Loucy (cell line): ENCODE measurements around the gene FBRS.
A peak's percentile ranks its signal among the peaks of the same experiment; 100 is the strongest.

Experiments
- H2AFZ ChIP-seq: fragments of 200-600 bp; sonication (generic); 2 replicates; pipeline ENCODE4 v1.6.0; 2016; ENCODE audit warnings: antibody characterized with exemption, mild to moderate bottlenecking, low read length, moderate library complexity
- H3F3A ChIP-seq: fragments of 200-600 bp; 2 replicates; pipeline ENCODE4 v1.6.0; 2016; ENCODE audit warnings: antibody characterized with exemption, low read depth, mild to moderate bottlenecking
- H3K27me3 ChIP-seq: fragments of 200-600 bp; sonication (generic); 2 replicates; pipeline ENCODE4 v1.6.1; 2014; ENCODE audit warnings: low read length, mild to moderate bottlenecking; ENCODE audit not compliant: insufficient read depth, poor library complexity, severe bottlenecking
- H3K36me3 ChIP-seq: fragments of 200-600 bp; sonication (generic); 2 replicates; pipeline ENCODE4 v1.6.1; 2016; ENCODE audit warnings: low read length; ENCODE audit not compliant: insufficient read depth
- H3K4me1 ChIP-seq: fragments of 200-600 bp; sonication (generic); 2 replicates; pipeline ENCODE4 v1.5.1; 2014; ENCODE audit warnings: low read length, mild to moderate bottlenecking; ENCODE audit not compliant: insufficient read depth, poor library complexity, severe bottlenecking
- H3K4me2 ChIP-seq: fragments of 200-600 bp; sonication (generic); 2 replicates; pipeline ENCODE4 v1.6.0; 2014; ENCODE audit warnings: antibody characterized with exemption, low read length, low read depth, mild to moderate bottlenecking; ENCODE audit not compliant: poor library complexity, severe bottlenecking
- H3K4me3 ChIP-seq: fragments of 200-600 bp; sonication (generic); 2 replicates; pipeline ENCODE4 v1.5.1; 2014; ENCODE audit warnings: low read length, mild to moderate bottlenecking, mixed read lengths; ENCODE audit not compliant: poor library complexity, severe bottlenecking
- H3K79me2 ChIP-seq: fragments of 200-600 bp; sonication (generic); 2 replicates; pipeline ENCODE4 v1.6.1; 2014; ENCODE audit warnings: low read length; ENCODE audit not compliant: insufficient read depth
- H3K9ac ChIP-seq: fragments of 200-600 bp; sonication (generic); 2 replicates; pipeline ENCODE4 v1.6.0; 2014; ENCODE audit warnings: mild to moderate bottlenecking, low read depth, low read length, moderate library complexity; ENCODE audit not compliant: poor library complexity, severe bottlenecking
- H3K9me2 ChIP-seq: fragments of 200-600 bp; sonication (generic); replicated peaks from 2 replicates; pipeline ENCODE4 v1.6.1; 2016; ENCODE audit warnings: low read depth, low read length, mixed read lengths
- H3K9me3 ChIP-seq: fragments of 200-600 bp; sonication (generic); 2 replicates; pipeline ENCODE4 v1.6.1; 2014; ENCODE audit warnings: mild to moderate bottlenecking, antibody characterized with exemption, low read length, low read depth; ENCODE audit not compliant: insufficient read depth
- H4K20me1 ChIP-seq: fragments of 200-600 bp; sonication (generic); 2 replicates; pipeline ENCODE4 v1.6.0; 2014; ENCODE audit warnings: antibody characterized with exemption, low read length, mild to moderate bottlenecking; ENCODE audit not compliant: insufficient read depth, poor library complexity, severe bottlenecking
- EZH2phosphoT487 ChIP-seq: fragments of 200-600 bp; IDR thresholded peaks from 2 replicates; pipeline ENCODE4 v1.6.1; 2018; ENCODE audit warnings: antibody characterized with exemption, mild to moderate bottlenecking, moderate library complexity, borderline replicate concordance
- TF ChIP-seq, protein P1 (sequence below): fragments of 200-600 bp; sonication (generic); conservative IDR thresholded peaks from 2 replicates; pipeline ENCODE4 v1.5.1; 2014; ENCODE audit warnings: mild to moderate bottlenecking, antibody characterized with exemption, low read length

The FBRS gene

DNA sequence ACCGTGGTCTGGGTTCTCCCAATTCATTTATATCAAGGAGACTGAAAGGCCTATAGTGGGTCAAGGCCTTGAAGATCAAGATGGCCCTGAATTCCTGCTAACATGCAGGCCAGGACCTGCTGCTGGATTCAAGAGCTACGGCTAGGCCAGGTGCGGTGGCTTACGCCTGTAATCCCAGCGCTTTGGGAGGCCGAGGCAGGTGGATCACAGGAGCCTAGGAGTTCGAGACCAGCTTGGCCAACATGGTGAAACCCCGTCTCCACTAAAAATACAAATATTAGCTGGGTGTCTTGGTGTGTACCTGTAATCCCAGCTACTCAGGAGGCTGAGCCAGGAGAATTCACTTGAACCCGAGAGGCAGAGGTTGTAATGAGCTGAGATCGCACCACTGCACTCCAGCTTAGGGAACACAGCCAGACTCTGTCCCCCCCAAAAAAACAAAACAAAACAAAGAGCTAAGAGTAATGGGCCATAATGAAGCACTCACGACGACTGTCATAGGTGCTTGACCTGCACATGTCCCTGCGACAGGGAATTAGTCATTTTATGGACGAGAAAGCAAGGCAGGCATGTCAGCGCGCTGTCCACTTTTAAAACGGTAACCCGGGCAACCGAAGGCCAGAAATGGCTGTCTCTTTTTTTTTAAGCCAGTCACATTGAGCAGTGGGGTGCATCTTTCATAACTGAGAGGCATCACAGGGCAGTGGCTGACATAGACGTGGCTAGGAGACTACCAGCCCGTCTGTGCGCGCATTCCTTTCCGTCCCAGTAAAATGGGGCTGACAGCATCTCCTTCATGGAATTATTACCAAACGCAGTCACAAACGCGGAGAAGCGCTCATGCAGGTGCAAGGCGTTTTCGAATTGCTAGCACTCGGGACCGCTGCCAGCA is 1.0 kb upstream of the FBRS start:
- no peaks in the 10 kb centered on the region for H3K27me3 ChIP-seq
- H3K4me1 ChIP-seq = peaks cover 34% of the 10 kb centered on the region
- peak overlapping the region; percentile 79 for H3K9ac ChIP-seq
- no peaks in the 10 kb centered on the region for H3K9me2 ChIP-seq
- H2AFZ ChIP-seq = peak overlapping the region; percentile 69
- peaks cover 4% of the 10 kb centered on the region; the same call in 1 of the 2 replicates for H3F3A ChIP-seq
- TF ChIP-seq, protein P1, sequence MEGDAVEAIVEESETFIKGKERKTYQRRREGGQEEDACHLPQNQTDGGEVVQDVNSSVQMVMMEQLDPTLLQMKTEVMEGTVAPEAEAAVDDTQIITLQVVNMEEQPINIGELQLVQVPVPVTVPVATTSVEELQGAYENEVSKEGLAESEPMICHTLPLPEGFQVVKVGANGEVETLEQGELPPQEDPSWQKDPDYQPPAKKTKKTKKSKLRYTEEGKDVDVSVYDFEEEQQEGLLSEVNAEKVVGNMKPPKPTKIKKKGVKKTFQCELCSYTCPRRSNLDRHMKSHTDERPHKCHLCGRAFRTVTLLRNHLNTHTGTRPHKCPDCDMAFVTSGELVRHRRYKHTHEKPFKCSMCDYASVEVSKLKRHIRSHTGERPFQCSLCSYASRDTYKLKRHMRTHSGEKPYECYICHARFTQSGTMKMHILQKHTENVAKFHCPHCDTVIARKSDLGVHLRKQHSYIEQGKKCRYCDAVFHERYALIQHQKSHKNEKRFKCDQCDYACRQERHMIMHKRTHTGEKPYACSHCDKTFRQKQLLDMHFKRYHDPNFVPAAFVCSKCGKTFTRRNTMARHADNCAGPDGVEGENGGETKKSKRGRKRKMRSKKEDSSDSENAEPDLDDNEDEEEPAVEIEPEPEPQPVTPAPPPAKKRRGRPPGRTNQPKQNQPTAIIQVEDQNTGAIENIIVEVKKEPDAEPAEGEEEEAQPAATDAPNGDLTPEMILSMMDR = no peak
- TF ChIP-seq EZH2phosphoT487 = no peak
- H4K20me1 ChIP-seq = peaks cover 36% of the 10 kb centered on the region
- H3K9me3 ChIP-seq = no peaks in the 10 kb centered on the region
- peak overlapping the region; percentile 95 for H3K4me2 ChIP-seq
- peak overlapping the region; percentile 75 for H3K4me3 ChIP-seq
- H3K79me2 ChIP-seq = peaks cover 36% of the 10 kb centered on the region
- H3K36me3 ChIP-seq = peaks cover 34% of the 10 kb centered on the region; the same call in 1 of the 2 replicates

GRCh38 chr16:30658731-30659506 is 688 bp downstream of the FBRS start:
- Histone ChIP-seq H3K4me3 (peak overlapping the region; percentile 74), H3K9ac (peak overlapping the region; percentile 68), H3K79me2 (peaks cover 45% of the 10 kb centered on the region), H3K9me2 (no peaks in the 10 kb centered on the region), H3K27me3 (no peaks in the 10 kb centered on the region), H3F3A (peaks cover 4% of the 10 kb centered on the region; the same call in 1 of the 2 replicates), H3K4me1 (peaks cover 29% of the 10 kb centered on the region), H3K9me3 (no peaks in the 10 kb centered on the region), H3K4me2 (peak overlapping the region; percentile 38), H3K36me3 (peaks cover 46% of the 10 kb centered on the region; the same call in 1 of the 2 replicates), H2AFZ (peak overlapping the region; percentile 40), H4K20me1 (peaks cover 41% of the 10 kb centered on the region)
- no peak for TF ChIP-seq EZH2phosphoT487
- TF ChIP-seq, protein P1 = peak; percentile 27; the same call in 1 of the 2 replicates

- Histone ChIP-seq H3F3A (peaks cover 4% of the 10 kb centered on the region; the same call in 1 of the 2 replicates), H3K9me2 (no peaks in the 10 kb centered on the region), H4K20me1 (peaks cover 43% of the 10 kb centered on the region), H3K27me3 (no peaks in the 10 kb centered on the region), H3K4me1 (peaks cover 29% of the 10 kb centered on the region), H3K4me2 (peak overlapping the region; percentile 99), H3K4me3 (peak overlapping the region; percentile 74), H3K9me3 (no peaks in the 10 kb centered on the region), H3K36me3 (peaks cover 43% of the 10 kb centered on the region; the same call in 1 of the 2 replicates), H3K79me2 (peaks cover 50% of the 10 kb centered on the region), H2AFZ (no peak overlapping the region), H3K9ac (peak overlapping the region; percentile 93)
- TF ChIP-seq, protein P1 = 0 out of 2 replicates have a peak, but pooled peaks have one; percentile 8
- no peak for TF ChIP-seq EZH2phosphoT487
These were observed 1.5 kb downstream of the FBRS start for GRCh38 chr16:30659507-30660423.
